Mucosa of descending colon (tissue), 3 donors: ENCODE results near the gene MTSS2. TPM values are rescaled to one million over a fixed set of nuclear protein-coding genes. Genes with fewer than 3 reads are reported as not detected.
A peak's percentile ranks its signal among the peaks of the same experiment; 100 is the strongest.

Experiments used
- ATAC-seq: fragments of 200-7000 bp; cut with Tn5 transposase; one replicate; pipeline ENCODE4 v1.9.1; 2020; ENCODE audit warnings: mild to moderate bottlenecking, moderate library complexity
- DNase-seq, 3 donors: peaks; one replicate each; pipeline ENCODE4 v3.0.0-alpha.2; 2020
- H3K36me3 ChIP-seq: fragments of 200-600 bp; one replicate; pipeline ENCODE4 v1.8.0; 2021; ENCODE audit warnings: low read depth, mild to moderate bottlenecking
- H3K4me1 ChIP-seq: fragments of 200-600 bp; one replicate; pipeline ENCODE4 v1.8.0; 2021; ENCODE audit warnings: low read depth, mild to moderate bottlenecking
- H3K4me3 ChIP-seq: fragments of 200-600 bp; one replicate; pipeline ENCODE4 v1.8.0; 2021; ENCODE audit warnings: mild to moderate bottlenecking
- H3K9me3 ChIP-seq: fragments of 200-600 bp; one replicate; pipeline ENCODE4 v1.8.0; 2021; ENCODE audit warnings: mild to moderate bottlenecking
- CTCF ChIP-seq: fragments of 200-600 bp; IDR thresholded peaks from one replicate; pipeline ENCODE4 v1.8.0; 2022; ENCODE audit warnings: antibody characterized with exemption, mild to moderate bottlenecking
- intact Hi-C, 2 donors: fragments of 100-400 bp; cut with DNase I in 1 of 2; cut with micrococcal nuclease in 1 of 2; formaldehyde crosslinking; loops; one replicate each; pipeline versions ENCODE4 v1.11.0 to v1.11.1; 2022; cut with DNase I, micrococcal nuclease
- total RNA-seq, 3 donors: library from RNA; stranded (reverse); fragmentation: NEBNext Ultra II Directional in 2 of 3; extraction: Animal tissue kit (Norgen Biotek cat#: 25700) in 2 of 3; gene quantifications; one replicate each; pipeline versions ENCODE4 v1.2.1 to v1.2.4, GENCODE V29; 2021 to 2023
- donor health status: DM: no; HTN: no; CAD: no; lungs with moderate emphysema.
- donor health status: DM: no; HTN: no; CAD: no.
- donor health status: DM: no; HTN: yes; CAD: no.

The MTSS2 gene
- total RNA-seq, 3 donors from 2014 or later = 11.8 to 151 (median 28.2) TPM

GRCh38 chr16:70725024-70725911, 39.4 kb upstream of the MTSS2 start:
- H3K9me3 ChIP-seq = no peaks in the 10 kb centered on the region
- TF ChIP-seq CTCF = no peak
- intact Hi-C loops = no loop called here
- H3K36me3 ChIP-seq = no peaks in the 10 kb centered on the region
- H3K4me3 ChIP-seq = no peak overlapping the region
- H3K4me1 ChIP-seq = no peaks in the 10 kb centered on the region
- no peak for DNase-seq
- ATAC-seq = peak; percentile 15

- no peak for TF ChIP-seq CTCF
- DNase-seq (no peak), ATAC-seq (no peak)
- H3K4me3 ChIP-seq = no peak overlapping the region
- no peaks in the 10 kb centered on the region for H3K4me1 ChIP-seq
- no peaks in the 10 kb centered on the region for H3K36me3 ChIP-seq
- no peaks in the 10 kb centered on the region for H3K9me3 ChIP-seq
- intact Hi-C loops = no loop called here
These were observed 38.5 kb upstream of the MTSS2 start for GRCh38 chr16:70724146-70725023.

- Histone ChIP-seq H3K9me3 (no peaks in the 10 kb centered on the region), H3K36me3 (no peaks in the 10 kb centered on the region), H3K4me3 (no peak overlapping the region), H3K4me1 (no peaks in the 10 kb centered on the region)
- no peak for TF ChIP-seq CTCF
- ATAC-seq (no peak), DNase-seq (no peak)
- intact Hi-C loops = no loop called here
These were observed 37.9 kb upstream of the MTSS2 start for GRCh38 chr16:70723740-70724145.

GRCh38 chr16:70721202-70721963, 35.5 kb upstream of the MTSS2 start:
- intact Hi-C loops = no loop called here
- TF ChIP-seq CTCF = no peak
- H3K9me3 ChIP-seq = no peaks in the 10 kb centered on the region
- no peaks in the 10 kb centered on the region for H3K4me1 ChIP-seq
- ATAC-seq = no peak
- H3K36me3 ChIP-seq = no peaks in the 10 kb centered on the region
- no peak overlapping the region for H3K4me3 ChIP-seq
- DNase-seq = no peak

- intact Hi-C loops = no loop called here
These were observed 34.8 kb upstream of the MTSS2 start for GRCh38 chr16:70720425-70721201.

More at GRCh38 chr16:70720425-70721201, 34.8 kb upstream of the MTSS2 start:
- TF ChIP-seq CTCF = no peak
- DNase-seq (no peak), ATAC-seq (no peak)
- Histone ChIP-seq H3K36me3 (no peaks in the 10 kb centered on the region), H3K4me1 (no peaks in the 10 kb centered on the region), H3K4me3 (no peak overlapping the region), H3K9me3 (no peaks in the 10 kb centered on the region)
